ENCODE measurements around the gene OR6B1.
"Not testable (repeated sequence)": the region's sequence is repeated elsewhere in the genome, so short reads cannot be mapped to it uniquely, and the experiment has no call there.

OR6B1 gene

DNA sequence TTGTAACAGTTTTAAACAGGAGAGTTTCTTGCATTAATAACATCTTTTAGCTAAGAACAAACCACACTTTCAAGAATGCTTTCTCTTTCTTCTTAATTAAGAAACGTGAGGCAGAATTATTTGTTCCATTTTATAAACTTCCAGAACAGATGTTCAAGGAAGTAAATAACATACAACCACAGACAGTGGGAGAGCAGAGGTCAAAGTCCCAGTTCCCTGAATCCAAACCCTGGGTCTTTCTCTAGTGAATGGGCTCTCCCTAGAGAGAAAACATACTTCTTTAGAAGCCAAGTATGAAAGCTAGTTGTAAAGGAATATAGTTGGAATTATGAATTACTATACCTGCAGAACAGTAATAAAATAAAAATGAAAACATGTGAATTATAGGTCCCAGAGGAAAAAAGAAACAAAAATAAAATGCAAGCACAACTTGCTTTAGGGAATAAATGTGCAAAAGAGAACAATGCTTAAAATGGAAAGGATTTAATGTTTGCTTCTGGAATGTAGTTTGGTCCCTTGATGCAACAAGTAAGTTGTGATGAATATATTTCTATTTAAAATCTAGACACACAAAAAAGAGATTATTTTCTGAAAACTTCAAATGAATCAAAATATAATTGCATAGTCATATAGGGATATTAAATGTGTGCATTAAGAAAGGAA is 6.0 kb downstream of the OR6B1 start:
- DNase-seq: no peak

DNA sequence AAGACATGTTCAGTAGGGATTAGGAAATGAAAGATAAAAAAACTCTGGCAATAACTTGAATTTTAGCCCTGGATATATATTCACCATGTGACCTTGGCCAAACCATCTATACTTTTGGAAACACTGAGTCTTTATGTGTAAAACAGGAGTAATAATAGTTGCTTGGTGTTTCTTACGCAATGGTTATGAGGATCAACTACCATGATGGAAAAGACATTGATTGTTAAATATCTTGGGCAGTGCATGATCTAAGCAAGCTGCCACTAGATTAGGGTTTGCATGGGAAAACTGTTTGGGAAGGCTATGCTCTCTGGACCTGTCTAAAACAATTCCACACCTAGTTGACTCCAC is 6.5 kb downstream of the OR6B1 start:
- no peak for DNase-seq

DNA sequence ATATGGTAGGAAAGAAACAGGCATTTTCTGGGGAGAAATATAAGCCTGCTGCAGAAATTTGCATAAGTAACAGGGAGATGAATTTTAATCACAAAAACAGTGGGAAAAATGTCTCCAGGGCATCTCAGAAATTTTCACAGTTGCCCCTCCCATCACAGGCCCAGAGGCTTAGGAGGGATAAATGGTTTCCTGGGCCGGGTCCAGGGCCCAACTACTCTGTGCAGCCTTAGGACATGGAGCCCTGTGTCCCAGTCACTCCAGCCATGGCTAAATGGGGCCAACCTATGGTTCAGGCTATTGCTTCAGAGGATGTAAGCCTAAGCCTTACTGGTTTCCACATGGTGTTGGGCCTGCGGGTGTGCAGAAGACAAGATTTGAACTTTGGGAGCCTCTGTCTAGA is 9.2 kb downstream of the OR6B1 start:
- DNase-seq: no peak

GRCh38 chr7:144010061-144010460 is 9.9 kb downstream of the OR6B1 start:
- DNase-seq: not testable (repeated sequence)

- DNase-seq: not testable (repeated sequence)
Observed at GRCh38 chr7:144010821-144011220, 10.7 kb downstream of the OR6B1 start.

DNA sequence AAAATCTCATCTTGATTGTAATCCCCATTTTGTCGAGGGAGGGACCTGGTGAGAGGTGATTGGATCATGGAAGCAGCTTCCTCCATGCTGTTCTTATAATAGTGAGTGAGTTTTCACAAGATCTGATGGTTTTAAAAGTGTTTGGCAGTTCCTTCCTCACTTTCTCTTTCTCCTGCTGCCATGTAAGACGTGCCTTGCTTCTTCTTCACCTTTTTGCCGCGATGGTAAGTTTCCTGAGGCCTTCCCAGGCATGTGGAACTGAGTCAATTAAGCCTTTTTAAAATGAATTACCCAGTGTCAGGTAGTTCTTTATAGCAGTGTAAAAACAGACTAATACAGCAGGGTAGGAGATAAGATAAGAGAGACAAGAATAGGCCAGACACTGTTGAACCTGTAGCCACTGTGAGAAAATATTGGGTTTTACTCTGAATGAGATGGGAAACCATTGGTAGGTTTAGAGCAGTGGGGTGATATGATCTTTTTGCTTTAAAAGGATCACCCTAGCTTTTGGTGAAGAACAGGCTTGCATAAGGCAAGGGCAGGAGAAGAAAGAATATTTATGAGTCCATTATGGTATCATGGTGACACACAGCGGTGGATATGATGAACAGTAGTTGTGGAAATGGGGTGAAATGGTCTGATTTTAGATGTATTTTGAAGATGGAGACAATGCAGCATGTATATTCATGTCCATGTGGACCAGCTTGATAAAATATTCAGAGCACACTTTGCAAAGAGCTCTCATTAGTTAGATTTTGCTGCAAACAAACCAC is 11.5 kb downstream of the OR6B1 start:
- no peak for DNase-seq

- DNase-seq: no peak
Observed at GRCh38 chr7:144018065-144018464, 17.9 kb downstream of the OR6B1 start.

DNA sequence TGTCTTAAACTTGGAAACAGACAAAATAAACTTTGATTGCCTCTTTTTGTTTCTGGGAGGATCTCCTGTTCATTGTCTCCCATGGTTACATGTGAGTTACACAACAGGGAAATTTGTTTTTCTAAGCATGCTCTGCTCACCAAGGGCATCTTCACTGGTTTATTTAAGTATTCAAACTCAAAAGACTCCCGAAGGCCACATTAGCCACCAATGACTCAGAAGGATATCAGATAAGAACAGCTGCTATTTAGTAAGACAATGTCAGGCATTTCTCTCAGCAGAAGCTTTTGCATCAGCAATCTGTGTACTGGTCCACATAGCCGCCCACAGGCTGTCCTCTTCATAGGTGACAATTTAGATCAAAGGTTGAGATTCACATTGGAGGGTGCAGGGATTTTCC is 19.3 kb downstream of the OR6B1 start:
- DNase-seq: no peak

DNA sequence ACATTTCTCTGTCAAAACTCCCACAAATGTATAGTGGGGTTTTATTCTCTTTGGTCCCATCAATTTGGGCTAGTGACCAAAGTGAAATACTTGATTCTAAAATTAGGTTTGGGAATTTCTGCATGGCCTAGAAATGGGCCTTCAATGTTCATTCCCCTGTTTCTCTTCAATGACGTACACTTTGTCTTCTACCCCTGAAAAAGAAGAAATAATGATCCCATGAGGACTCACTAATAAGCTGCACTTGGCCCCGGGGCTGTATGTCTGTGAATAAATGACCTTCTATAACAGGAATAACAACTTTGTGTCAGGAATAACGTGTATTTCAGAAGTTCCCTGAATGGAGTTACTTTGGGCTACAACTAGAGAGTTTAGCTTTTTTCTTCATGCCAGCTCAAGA is 20.2 kb downstream of the OR6B1 start:
- DNase-seq: no peak

DNA sequence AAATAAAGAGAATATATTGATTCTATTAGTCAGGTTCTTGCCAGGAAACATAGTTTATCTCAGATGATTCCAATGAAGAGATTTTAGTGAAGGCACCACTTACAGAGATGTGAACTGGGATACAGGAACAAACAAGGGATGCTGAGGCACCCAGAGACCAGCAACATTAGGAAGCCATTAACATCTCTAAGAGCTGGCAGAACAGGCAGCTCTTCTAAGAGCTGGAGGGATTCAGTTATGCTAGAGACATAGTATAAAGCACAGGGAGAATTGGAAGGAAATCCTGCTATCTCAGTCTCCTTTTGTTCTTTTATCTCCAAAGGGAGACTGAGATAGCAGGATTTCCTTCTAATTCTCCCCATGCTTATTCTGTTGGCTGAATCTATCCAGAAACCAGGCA is 22.0 kb downstream of the OR6B1 start:
- DNase-seq: no peak

DNA sequence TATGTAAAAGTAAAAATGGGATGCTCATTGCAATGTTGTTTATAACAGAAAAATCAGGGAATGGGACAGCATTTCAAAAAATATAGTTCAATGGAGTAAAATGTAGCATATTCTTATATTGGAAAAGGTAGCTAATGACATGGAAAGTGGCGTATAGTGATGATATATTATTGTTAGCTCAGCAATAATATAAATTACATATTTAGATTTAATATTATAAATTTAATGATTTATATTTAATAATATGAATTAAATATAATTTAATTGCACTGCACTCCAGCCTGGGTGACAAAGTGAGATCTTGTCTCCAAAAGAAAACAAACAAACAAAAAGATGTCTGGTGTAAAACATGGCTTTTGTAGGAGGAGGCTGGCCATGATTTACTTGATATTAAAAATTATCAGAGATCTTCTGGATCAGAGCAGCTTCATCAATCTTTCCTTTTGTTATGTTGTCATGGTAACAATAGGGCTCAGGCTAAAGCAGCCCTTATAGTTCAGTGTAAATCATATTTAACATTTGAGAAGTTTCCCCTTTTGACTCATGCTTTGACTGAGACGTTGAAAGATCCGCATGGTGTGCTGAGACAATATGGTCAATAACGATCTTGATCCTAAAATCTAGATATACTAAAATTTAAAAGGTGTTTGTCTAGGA is 23.2 kb downstream of the OR6B1 start:
- DNase-seq: no peak

DNA sequence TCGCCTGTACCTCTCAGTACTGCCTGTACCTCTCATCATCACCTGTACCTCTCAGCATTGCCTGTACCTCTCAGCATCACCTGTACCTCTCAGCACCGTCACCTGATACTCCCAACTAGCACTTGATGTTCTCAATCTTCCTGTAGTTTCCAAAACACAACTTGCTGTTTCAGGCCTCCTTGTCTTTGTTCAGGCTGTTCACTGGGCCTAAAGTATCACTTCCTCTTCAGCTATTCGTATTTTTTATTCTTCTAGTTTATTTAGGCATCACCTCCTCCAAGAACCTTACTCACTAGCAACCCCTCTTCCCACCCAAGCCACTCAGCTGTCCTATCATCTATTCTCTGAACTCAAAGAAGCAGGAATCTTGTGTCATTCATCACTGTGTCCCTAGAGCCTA is 24.1 kb downstream of the OR6B1 start:
- DNase-seq: no peak

DNA sequence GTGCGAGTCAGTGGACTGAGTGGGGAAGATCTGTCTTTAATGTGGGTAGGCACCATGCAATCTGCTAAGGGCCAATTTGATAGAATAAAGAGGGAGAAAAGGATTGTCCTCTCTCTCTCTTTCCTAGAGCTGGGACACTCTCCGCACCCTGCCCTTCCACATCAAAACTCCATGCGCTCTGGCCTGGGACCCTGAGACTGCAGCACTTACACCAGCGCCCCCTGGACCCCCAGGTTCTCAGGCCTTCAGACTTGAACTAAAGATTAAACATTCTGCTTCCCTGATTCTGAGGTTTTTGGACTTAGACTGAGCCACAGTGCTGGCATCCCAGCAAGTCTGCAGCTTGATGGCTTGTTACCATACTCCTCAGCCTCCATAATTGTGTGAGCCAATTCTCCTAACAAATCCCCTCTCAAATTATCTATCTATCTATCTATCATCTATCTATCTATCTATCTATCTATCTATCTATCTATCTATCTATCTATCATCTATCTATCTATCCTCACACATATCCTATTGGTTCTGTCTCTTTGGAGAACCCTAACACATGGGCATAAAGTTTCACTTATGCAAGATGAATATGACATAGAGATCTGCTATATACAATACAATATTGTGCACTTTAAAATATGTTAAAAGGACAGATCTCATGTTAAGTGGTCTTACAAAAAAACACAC is 26.2 kb downstream of the OR6B1 start:
- no peak for DNase-seq

GRCh38 chr7:144027070-144027469 is 26.9 kb downstream of the OR6B1 start:
- no peak for DNase-seq

- DNase-seq: no peak
Observed at GRCh38 chr7:144027974-144028373, 27.9 kb downstream of the OR6B1 start.

- DNase-seq: no peak
Observed at GRCh38 chr7:144028547-144028946, 28.4 kb downstream of the OR6B1 start.

DNA sequence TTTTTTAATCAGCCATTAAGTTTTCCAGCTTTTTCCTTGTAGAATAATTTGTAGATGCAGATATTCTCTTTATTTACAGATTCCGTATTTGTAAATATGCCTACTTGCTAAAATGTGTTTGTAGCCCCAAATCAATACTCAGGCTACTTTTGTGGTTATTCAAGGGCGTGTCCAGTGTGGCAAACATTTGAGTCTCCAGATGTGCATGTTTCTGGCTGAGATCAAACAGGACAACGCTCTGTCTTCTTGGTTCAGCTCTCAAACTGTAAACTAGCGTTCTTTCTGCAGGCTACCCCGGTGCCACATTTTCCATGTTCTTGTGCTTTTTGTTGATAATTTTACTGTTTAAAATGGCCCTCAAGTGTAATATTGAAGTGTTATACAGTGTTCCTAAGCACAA is 32.4 kb downstream of the OR6B1 start:
- DNase-seq: no peak

DNA sequence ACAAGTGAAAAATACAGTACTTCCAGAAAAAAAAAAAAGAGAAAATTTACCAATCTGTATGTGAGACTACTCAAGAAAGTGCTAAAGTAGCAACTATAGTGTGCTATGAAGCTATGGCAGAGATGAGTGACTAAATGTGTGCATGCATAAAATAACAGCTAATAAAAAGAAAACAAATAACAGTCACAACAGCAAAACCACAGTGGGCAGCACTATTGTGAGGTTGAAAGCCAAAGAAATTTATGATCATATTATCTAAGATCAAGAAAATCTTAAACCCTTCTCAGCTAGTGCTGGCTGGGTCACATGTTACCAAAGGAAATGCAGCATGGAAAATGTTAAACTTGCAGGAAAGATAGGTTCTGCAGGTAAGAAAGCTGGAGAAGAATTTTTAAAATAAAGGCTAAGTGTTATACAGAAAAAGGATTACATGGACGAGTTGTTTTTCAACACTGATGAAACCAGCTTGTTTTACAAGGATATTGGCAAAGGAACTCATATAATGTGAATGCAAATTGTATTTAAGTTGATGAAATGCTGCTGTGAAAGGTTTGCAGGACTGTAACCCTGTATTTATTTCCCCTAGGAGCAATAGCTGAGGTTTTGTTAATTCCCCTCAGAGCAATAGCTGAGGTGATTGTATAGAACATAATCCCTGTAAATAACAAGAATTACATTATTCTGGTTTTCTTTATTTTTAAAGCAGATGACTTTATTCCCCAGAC is 33.0 kb downstream of the OR6B1 start:
- DNase-seq: no peak

DNA sequence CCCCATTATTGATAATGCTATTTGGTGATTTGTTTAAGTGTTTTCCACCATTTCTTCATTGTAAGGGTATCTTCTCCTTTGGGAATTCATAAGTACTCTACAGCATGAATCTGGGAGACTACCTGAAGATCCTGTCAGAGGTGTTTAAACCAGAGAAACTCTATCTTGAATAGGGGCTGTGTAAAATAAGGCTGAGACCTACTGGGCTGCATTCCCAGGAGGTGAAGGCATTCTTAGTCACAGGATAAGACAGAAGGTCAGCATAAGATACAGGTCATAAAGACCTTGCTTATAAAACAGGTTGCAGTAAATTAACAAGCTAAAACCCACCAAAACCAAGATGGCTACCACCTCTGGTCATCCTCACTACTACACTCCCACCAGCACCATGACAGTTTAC is 35.3 kb downstream of the OR6B1 start:
- DNase-seq: no peak

- DNase-seq: no peak
Observed at GRCh38 chr7:144036302-144036885, 36.3 kb downstream of the OR6B1 start.

DNA sequence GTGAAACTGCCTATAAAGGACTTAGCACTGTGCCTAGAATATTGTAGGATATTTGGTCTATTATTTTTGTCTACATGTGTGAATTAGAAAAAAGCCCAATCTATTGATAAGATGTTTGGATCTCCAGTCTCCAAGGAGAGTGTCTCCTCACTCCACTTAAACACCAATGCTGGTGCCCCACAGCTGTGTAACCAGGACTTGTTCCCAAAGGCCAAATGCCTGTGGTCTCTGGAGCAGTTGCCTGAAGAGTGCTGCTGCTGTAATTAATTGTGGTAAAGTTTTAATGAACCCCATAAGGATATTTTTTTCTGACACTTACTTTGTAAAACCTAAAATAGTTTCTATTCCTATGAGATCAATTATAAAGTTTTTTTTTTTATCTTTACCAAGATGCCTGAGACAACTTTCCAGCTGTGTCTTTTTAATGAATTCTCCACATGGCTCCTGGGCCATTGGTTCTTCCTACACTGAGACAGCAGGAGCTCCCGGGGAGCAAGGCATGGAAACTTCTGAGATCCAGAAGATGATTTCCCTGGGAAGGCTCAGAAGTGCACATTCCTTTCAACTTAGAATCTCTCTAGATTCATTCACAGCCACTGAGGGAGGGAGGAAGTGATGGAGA is 37.4 kb downstream of the OR6B1 start:
- DNase-seq: no peak

GRCh38 chr7:144038887-144039286 is 38.8 kb downstream of the OR6B1 start:
- DNase-seq: no peak

Data from activated naive CD4-positive, alpha-beta T cell treated with anti-CD3 and anti-CD28 coated beads, Interleukin-2, amount 50 U/mL, for 16 hours (primary cell).